Occipital lobe (tissue), 2 donors: Measurements from ENCODE around the gene GALNT14. TPM values are rescaled to one million over a fixed set of nuclear protein-coding genes. Genes with fewer than 3 reads are reported as not detected.

Source experiments
- DNase-seq: peaks from one replicate; lab custom pipeline; 2025; lab: John Stamatoyannopoulos, UW
- total RNA-seq: library from RNA; depleted of rRNA; stranded (reverse); fragments of >200 nt; gene quantifications from one replicate; pipeline ENCODE4 v1.2.3, GENCODE V29; 2014

The GALNT14 gene
- total RNA-seq, 1 donor from 2014 or later = 4.7 TPM

DNA sequence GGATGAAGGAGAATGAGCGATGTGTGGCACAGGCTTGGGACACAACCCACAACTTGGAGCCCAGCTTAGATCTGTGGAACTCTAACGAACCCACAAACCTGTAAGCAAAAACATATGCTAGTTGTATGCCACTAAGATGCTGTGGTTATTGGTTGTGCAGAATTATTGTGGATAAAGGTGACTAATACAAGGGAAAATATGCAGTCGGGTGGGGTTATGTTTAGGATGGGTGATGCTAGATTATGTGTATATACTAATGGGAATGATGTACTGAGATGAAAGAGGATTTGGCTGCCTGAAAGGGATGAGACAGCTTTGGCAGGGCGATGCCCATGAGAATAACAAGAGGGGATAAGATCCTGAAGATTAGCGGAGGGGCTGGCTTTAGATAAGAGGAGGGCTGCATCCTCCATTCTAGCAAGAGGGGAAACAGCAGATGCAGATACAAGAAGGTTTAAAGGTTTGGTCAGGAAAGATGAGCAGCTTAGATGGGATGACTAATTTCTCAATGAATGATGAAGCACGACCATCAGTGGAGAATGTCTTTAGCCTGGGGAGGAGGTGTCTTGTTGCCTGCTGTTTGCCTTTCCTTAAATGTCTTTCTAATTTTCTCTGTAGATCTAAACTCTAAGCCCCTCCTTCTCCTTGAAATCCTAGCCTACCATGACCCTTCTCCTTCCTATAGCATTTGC is 49.6 kb downstream of the GALNT14 start:
- no peak for DNase-seq

DNA sequence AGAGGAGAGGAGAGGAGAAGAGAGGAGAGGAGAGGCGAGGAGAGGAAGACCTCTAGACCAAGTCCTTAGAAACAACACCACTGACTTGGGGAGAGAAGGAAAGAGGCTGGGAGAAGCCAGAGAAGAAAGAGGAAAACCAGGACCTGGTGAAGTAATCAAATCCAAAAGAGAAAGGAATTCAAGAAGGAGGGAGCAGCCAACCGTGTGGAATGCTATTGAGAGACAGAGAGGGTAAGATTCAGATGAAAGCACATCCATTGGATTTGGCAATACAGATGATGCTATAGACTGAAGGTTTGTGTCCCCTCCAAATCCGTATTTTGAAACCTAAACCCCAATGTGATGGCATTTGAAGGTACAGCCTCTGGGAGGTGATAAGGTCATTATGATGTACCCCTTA is 50.7 kb downstream of the GALNT14 start:
- DNase-seq = no peak

DNA sequence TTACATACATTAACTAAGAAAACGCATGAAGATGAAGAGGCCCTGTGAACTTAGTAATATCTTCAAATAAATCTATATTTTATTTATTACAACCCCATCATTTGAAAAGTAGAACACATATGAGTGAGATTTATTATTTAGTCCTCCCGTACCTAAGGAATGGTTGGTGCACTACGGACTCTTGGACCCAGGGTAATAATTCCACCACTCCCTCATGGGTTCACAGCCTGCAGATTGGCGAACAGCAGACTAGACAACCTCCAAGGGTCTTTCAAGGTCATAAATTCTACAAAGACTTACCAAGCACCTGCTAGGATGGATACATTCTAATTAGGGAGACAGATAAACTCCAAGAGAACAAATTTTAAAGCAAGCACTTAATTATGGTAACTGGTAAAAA is 51.6 kb downstream of the GALNT14 start:
- DNase-seq = no peak

DNA sequence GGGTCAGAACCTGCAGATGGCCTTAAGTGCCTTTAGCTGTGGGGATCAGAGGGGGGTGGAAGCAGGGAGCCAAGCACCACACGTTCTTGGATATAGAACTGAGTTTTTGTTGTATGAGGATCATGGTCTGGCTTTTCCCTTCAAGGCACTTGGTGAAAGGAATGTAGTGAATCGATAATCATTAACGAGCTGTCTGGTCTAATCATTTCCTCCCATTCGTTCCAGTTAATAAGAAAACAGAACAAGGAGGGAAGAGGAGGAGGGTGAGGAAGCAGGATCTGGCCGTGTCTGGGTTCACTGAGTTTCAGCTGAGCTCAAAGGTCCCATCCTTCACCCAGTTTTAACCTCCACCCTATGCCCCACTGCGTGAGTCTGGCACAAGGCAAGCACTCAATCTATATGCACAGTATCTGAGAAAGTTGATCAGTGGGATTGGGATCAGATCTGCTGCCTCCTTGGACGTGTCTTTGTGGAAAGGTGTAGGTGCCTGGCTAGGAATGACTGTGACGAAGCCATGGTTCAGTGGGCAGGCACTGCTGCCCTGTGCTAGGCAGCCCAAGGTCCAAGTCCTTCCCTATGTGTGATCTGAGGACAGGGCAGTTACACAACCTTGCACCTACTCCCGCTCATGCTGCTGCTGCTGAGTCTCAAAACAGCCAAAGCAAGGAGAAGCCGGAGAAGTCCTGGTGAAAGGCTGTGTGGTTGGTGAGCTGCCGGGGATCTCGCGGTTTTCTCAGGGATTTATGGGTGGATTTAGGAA is 54.8 kb downstream of the GALNT14 start:
- DNase-seq = no peak

DNA sequence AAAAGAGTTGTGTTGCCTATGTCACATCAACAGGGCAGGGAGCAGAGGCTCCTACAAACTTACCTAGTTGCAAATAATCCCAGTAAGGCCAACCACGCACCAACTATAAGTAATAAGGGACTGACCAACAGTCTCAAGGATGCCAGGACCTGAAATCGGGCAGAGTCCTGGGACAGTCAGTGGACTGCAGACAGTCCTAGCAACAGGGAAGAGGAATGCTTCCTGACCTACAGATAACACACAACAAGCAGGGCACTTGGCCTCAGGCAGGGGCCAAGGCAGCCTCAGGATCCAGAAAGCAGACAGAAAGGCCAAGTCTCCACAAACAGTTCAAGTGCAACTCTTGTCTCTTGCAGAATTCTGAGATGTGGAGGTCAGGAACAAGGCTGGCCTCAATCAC is 56.2 kb downstream of the GALNT14 start:
- DNase-seq = no peak

DNA sequence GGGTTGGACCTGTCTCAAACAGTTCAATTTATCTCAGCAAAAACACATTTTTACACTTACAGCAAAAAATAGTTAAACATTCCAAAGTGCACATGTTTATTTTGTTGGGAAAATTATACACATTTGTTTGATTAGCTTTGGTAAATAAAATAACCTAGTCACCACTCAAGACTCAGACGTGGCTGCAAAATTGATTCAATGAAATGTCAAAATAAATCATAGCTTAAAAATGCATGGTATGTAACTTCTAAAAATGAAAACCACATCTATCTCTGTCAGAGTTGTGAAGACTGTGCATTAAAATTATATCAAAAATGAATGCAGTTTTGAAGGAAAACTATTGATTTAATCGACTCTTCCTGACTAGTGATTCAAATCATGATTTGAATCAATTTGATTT is 56.7 kb downstream of the GALNT14 start:
- no peak for DNase-seq

DNA sequence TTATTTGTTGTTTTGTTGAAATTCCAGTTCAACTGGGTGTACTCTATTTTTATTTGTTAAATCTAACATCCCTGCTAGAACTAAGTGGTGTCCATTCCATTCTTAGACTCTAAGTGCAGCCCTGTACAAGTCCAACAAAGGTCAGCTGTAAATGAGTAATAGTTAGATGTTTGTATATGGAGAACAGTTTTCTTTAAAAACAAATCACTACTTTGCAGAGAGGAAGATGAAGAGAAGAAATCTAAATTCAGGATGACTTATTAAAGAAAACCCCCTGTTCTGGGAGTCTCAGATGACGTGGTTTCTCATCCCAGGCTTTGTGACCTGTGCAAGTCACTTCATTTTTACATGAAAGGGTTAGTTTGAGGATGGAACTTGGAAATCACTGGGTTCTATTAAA is 57.9 kb downstream of the GALNT14 start:
- DNase-seq = no peak

DNA sequence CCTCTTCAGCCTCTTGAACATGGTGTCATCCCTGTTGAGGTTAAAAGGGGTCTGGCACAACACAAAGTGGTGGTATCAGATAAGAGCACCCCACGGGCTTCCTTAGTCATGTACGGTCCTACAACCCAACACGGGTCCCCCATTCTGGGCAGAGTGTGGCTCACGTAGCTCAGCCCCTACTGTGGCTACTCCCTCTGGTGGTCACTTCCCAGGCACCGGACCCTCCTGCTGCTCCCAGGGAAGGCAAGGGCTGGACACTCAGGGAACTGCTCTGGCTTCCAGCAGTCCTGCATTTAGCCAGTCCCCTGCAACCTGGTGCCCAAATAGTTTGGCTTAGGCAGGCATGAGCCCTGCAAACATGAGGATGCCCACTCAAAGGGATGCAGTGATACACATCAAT is 58.6 kb downstream of the GALNT14 start:
- no peak for DNase-seq

DNA sequence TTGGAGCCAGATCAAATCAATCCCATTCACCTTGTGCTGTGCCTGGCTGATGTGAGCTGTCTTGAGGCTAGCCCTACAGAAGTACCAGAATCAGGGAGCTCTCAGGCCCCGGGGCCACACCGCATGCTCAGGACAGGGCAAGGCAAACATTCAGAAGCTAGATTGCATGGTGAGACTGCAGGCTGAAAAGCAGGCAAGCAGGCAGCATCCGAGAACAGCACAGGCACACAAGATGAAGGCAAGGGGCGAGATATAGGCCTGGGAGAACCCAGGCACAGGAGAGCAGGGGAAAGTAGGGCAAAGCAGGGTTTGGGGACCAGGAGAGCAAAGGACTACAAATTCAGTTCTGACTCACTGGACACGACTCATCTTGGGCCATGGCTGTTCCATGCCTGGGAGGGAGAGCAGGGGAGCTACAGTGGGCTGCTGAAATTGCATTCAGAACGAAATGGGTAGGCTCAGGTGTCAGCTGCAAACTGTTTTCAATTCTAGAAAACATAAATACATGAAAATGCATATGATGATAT is 59.6 kb downstream of the GALNT14 start:
- DNase-seq = no peak

DNA sequence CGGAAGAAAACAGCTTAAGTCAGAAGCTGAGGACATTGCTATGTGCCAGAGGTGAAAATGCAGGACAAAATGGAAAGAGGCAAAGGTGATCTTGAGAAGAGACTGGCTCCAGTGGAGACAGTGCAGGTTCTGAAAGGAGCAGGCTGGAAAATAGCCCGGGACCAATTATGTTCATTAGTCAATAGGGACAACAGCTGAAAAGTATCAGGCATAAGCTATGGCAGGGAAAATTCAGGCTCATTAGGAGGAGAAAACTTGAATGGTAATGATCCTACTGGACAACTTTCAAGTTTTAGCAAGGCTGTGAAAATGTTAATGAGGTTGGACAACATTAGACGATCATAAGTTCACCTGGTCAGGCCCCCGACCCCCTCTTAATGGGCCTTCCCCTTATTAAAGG is 60.2 kb downstream of the GALNT14 start:
- no peak for DNase-seq

DNA sequence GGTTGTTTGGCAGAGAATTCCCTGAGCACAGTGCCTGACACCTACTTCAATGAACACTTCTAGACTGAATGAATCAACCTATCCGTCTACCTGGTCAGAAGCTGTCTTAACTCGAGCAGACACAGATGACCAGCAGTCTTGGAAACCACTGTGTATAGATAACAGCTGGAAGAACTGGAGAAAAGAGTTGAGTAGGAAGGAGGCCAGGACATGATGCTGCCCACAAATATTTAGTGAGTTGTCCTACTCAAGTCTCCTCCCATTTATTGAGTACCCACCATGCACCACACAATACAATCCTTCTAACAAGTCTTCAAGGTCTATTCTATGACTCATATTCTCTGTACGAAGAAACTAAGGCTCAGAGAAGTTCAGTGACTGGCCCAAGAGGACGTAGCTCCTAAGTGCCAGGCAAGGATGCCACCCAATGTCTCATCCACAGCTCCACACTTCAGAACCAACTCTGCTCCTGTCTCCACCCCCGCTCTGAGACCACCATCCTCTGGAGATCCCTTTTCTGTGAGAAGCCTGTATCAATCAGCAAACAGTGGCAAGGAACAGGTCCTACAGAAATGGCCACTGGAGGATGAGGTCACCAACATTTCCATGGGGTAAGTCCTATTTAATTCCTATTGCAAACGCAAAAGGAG is 62.2 kb downstream of the GALNT14 start:
- no peak for DNase-seq

DNA sequence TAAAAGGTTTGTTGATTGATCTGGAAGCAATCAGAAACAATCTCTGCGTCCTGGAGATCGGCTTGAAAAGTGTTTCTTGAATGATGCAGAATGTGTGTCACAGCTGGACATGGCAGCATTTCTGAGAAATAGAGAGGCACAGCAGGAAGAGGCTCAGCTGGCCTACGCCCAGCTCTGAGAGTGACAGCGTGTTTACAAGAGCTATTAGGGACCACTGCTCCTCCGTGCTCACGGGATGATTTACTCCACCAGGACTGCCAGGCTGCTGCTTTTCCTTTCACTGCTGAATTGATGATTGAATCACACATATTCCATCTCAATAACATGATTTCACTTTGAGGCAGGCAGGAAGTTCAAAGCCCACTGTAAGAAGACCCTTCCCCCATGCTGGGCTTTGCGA is 62.8 kb downstream of the GALNT14 start:
- no peak for DNase-seq

DNA sequence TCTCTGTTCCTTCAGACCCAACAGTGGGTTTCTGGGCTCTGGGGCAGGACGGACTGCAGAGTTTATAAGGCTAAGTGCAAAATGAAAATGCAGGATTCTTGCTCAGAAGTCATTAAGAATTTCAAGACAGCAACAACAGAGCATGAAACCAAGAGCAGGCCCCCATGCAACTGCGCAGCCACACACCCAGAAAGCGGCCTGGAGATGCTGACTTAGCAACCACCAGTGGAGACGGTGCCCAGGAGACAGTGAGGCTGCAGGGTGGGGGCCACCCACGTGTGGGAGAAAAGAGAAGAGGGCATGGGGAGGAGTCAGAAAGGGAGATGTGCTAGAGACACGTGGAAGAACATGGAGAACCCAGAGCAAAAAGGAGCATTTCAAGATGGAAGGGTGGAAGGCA is 66.5 kb downstream of the GALNT14 start:
- no peak for DNase-seq

DNA sequence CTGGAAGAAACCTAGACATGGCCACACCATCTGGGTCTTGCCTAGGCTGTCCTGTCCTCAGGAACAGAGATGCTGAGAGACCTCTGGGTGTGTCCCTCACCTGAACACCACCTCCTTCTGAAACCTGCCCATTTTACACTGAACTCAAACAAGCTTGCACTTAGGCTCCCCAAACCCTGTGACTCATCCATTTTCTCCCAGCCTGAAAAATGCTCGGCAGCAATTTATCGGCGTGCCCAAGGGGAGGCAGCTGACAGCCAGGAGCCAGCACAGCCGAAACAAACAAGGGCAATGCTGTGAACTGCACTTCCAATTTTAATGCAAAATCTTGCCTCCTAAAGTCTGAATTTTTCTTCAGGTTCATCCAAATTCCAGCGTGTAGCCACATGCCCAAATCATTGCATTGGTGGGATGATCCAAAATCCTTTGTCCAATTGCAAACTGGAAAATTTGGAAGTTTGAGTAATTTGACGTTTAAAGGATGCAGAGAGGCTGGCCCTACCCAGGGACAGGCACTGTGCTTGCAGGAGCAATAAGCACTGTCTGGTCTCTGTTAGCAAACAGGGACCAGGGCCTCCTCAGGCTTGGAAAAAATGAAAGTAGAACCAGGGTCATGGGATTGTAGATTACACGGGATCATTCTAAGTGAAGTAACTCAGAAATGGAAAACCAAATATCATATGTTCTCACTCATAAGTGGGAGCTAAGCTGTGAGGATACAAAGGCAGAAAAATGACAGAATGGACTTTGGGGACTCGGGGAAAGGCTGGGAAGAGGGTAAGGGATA is 67.7 kb downstream of the GALNT14 start:
- no peak for DNase-seq

DNA sequence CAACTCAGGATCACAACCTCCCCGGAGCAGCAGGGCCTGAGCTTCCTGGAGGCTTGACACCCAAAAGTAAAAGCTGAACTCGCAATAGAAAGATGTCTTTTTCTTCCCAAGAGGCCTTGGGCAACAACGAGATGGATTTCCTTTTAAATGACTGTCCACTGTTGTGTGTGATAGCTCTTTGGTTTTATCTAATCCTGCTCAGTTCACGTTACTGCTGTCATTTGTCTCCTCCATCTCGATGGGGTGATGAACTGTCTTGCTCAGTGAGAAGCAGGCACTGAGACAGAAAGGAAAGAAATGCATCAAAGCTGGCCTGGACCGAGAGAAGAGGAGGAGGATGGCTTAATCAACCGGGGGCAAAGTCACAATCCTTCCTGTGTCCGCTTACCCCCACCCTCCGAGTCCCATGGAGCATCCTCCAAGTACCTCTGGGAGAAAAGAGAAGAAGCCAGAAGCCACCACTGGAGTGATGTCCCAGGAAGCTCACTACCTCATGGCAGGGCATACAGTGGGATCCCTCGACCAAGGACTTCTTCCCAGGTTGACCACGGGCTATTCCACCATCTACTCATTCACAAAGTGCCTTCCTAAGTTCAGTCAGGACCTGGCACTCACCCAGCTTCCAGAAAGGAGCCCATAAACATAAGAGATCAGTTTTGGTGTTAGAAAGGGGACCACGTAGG is 68.5 kb downstream of the GALNT14 start:
- DNase-seq = no peak

DNA sequence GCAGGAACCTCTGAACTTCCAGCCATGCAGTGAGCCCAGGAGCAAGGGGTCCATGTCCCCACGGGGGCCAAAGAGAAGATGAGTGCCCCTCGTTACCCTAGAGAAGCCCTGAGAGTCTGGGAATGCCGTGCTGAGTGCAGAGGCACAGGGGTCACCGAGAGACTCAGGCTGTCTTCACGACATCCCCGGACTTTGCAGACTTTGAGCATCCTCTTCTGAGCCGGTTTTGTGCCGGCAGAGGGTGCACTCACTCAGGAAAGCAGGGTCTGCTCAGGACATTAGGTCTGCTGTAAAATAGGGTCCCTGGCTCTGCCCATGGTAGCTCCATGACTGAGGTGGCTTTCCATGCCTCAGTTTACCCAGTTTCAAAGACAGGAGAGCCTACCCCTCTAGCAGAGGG is 71.0 kb downstream of the GALNT14 start:
- no peak for DNase-seq

DNA sequence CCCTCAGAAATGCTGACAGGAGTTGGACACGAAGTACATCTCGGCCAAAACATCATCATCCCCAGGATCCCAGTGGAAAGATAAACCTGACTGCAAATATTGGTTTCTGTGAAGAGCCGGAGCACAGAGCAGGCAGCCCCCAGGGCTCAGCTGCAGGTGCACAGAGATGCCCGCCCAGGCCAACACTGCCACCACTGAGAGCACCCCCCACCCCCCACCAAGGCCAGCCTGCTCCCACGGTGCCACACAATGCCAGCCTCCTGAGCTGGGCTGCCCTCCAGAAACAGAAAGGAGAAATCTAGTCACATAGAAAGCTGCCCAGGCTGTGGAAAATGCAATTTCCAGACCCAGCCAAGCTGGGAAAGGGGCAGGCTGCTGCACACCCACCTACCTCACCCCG is 71.7 kb downstream of the GALNT14 start:
- no peak for DNase-seq

DNA sequence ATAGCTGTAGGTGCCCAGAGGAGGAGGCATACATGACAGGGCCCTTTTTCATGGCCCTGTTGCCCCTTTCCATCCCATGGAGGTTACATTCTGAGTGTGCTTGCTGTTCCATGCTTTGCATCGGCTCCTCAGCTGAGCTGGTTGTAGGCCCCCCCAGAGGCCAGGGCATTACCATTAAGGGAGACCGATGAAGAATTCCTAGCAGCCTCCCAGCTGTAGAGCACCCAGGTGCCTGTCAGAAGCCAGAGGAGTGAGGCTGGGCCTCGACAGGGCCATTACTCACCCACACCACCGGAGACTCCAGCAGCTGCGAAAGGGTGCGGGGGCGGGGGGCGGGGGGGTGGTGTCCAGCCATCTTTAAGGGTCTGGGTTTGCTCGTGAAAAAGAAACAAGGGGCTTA is 72.2 kb downstream of the GALNT14 start:
- DNase-seq = no peak

DNA sequence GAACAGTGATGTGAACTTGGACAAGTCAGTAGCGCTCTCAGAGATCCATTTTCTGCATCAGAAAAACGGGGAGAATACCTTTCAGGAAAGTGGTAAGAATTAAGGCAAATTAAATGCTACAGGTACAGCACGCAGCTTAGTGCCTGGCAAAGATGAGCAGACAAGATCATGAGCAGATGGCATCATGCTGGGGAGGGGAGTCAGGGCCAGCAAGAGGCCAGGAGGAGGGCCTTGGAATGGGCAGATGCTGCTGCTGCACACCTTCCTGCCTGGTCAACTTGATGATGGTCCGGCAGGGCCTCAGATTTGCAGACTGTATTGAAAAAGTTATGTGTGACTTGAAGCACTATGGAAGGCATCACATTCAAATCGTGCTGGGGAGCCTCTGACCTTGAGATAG is 72.9 kb downstream of the GALNT14 start:
- DNase-seq = no peak

DNA sequence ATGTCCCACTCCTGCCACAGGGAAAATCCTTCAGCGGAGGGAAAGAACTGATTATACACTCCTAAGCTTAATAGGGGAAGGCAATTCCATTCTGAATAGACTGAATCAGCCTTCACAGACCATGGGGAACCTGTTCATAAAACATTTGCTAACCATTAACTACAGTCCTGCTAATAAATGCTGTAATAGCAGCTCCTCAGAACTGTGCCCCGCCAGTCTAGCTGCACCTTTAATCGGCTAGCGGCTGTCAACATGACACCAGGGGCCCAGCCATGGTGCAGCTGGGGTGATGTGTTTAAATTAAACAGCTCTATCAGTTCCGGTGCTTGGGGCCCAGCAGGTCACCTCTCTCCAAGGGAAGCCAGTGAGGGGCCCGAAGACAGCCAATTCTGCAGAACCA is 77.8 kb downstream of the GALNT14 start:
- DNase-seq = no peak
